Stimulated activated CD4-positive, alpha-beta T cell treated with anti-CD3 and anti-CD28 coated beads, Interleukin-1b, Interleukin-23, amount 100 ng/mL, for 4 hours (primary cell): ENCODE data around the gene WFS1.

Source experiments
- DNase-seq, 2 donors: peaks; one replicate each; pipeline ENCODE4 v3.0.0-alpha.2; 2020; ENCODE audit warnings: low read depth in 2 of 2

Gene WFS1

GRCh38 chr4:6262176-6262575 is 7.5 kb upstream of the WFS1 start:
- no peak for DNase-seq

- no peak for DNase-seq
Observed at GRCh38 chr4:6262847-6263487, 6.7 kb upstream of the WFS1 start.

- DNase-seq = no peak
Observed at GRCh38 chr4:6263526-6264224, 6.0 kb upstream of the WFS1 start.

- DNase-seq = no peak
Observed at GRCh38 chr4:6264225-6264540, 5.5 kb upstream of the WFS1 start.

- DNase-seq = no peak
Observed at GRCh38 chr4:6265546-6265945, 4.1 kb upstream of the WFS1 start.

- DNase-seq = no peak
Observed at GRCh38 chr4:6267573-6267972, 2.1 kb upstream of the WFS1 start.

- no peak for DNase-seq
Observed at GRCh38 chr4:6268650-6269615, 717 bp upstream of the WFS1 start.

GRCh38 chr4:6270636-6271121 is 1.0 kb downstream of the WFS1 start:
- DNase-seq = no peak

- DNase-seq = no peak
Observed at GRCh38 chr4:6271206-6271605, 1.6 kb downstream of the WFS1 start.

GRCh38 chr4:6271701-6272465 is 2.2 kb downstream of the WFS1 start:
- DNase-seq = no peak

GRCh38 chr4:6272863-6273660 is 3.4 kb downstream of the WFS1 start:
- DNase-seq = no peak

GRCh38 chr4:6273661-6273990 is 4.0 kb downstream of the WFS1 start:
- DNase-seq = no peak

- DNase-seq = no peak
Observed at GRCh38 chr4:6275351-6275750, 5.7 kb downstream of the WFS1 start.

- no peak for DNase-seq
Observed at GRCh38 chr4:6275898-6276806, 6.5 kb downstream of the WFS1 start.

- no peak for DNase-seq
Observed at GRCh38 chr4:6277139-6277802, 7.6 kb downstream of the WFS1 start.

GRCh38 chr4:6277935-6278800 is 8.5 kb downstream of the WFS1 start:
- no peak for DNase-seq

GRCh38 chr4:6278801-6279197 is 9.1 kb downstream of the WFS1 start:
- no peak for DNase-seq

GRCh38 chr4:6279582-6280289 is 10.1 kb downstream of the WFS1 start:
- DNase-seq = no peak
